K562 (cell line): Measurements from ENCODE around the gene ABRAXAS1. TPM values are rescaled to one million over a fixed set of nuclear protein-coding genes. Genes with fewer than 3 reads are reported as not detected.
"Not testable (repeated sequence)": the region's sequence is repeated elsewhere in the genome, so short reads cannot be mapped to it uniquely, and the experiment has no call there.

Source experiments
- ATAC-seq: fragments of 200-7000 bp; cut with Tn5 transposase; 3 replicates; pipeline ENCODE4 v1.9.1; 2020; ENCODE audit warnings: moderate library complexity
- BruUV-seq: library from RNA; stranded (reverse); fragments of 400-500 nt; replicated peaks from 2 replicates; lab custom pipeline; 2021; lab: Mats Ljungman, UMichigan
- CTCF ChIA-PET: fragments of 300-600 bp; formaldehyde crosslinking; extraction: SDS; loops from one replicate; lab custom pipeline; 2021; ENCODE audit warnings: low intra/inter-chr PET ratio; lab: Yijun Ruan, JAX
- POLR2A ChIA-PET: fragments of 300-600, 350-650 bp; sonication (Branson Sonifier 250); formaldehyde crosslinking; extraction: SDS; loops from one replicate; lab custom pipeline; 2021; ENCODE audit warnings: antibody characterized with exemption, inconsistent platforms; lab: Yijun Ruan, JAX
- DNase-seq, 4 experiments: peaks; one replicate each; pipeline versions ENCODE4 v3.0.0 to v3.0.0-alpha.2; 2011 to 2018; ENCODE audit warnings: low spot score in 3 of 4, mixed read lengths in 3 of 4; ENCODE audit errors: extremely low read depth in 1 of 4
- FAIRE-seq: peaks from 2 replicates; lab custom pipeline; 2011; peaks lifted over from hg19 to GRCh38; lab: Jason Lieb, UNC
- H2AFZ ChIP-seq: 2 replicates; pipeline ENCODE4 v1.6.0; 2011; ENCODE audit warnings: low read depth, low read length, control low read depth, inconsistent platforms
- H3K27ac ChIP-seq: fragments of 200-600 bp; 3 replicates; pipeline ENCODE4 v1.8.0; 2011; ENCODE audit warnings: low read depth, mild to moderate bottlenecking, control low read depth, inconsistent platforms, low read length, moderate library complexity, mixed read lengths; ENCODE audit errors: extremely low read depth
- H3K27me3 ChIP-seq, 2 experiments: fragments of 300-600 bp in 1 of 2; 2 replicates in 1 of 2; 3 replicates in 1 of 2; pipeline versions ENCODE4 v1.6.0 to v1.8.0; 2011; ENCODE audit warnings: inconsistent platforms in 2 of 2, low read length in 2 of 2, mild to moderate bottlenecking in 1 of 2, mixed read lengths in 1 of 2, moderate library complexity in 1 of 2; ENCODE audit not compliant: control insufficient read depth in 2 of 2, insufficient read depth in 2 of 2
- H3K36me3 ChIP-seq: fragments of 300-600 bp; 3 replicates; pipeline ENCODE4 v1.8.0; 2011; ENCODE audit warnings: mild to moderate bottlenecking, low read length, inconsistent platforms; ENCODE audit not compliant: control insufficient read depth, insufficient read depth
- H3K4me1 ChIP-seq, 2 experiments: fragments of 200-600 bp in 1 of 2; replicated peaks in 1 of 2; 2 replicates in 1 of 2; 3 replicates in 1 of 2; pipeline versions ENCODE4 v1.5.1 to v1.8.0; 2011; ENCODE audit warnings: inconsistent platforms in 2 of 2, low read length in 2 of 2, mild to moderate bottlenecking in 1 of 2, mixed read lengths in 1 of 2, moderate library complexity in 1 of 2; ENCODE audit not compliant: control insufficient read depth in 2 of 2, insufficient read depth in 2 of 2
- H3K4me2 ChIP-seq: 2 replicates; pipeline ENCODE4 v1.6.1; 2011; ENCODE audit warnings: low read length, control low read depth, inconsistent platforms, mixed read lengths; ENCODE audit not compliant: insufficient read depth
- H3K4me3 ChIP-seq: fragments of 200-600 bp; sonication (generic), shearing (Covaris generic); 2 replicates; pipeline ENCODE4 v1.5.1; 2016; ENCODE audit warnings: control low read depth, inconsistent platforms
- H3K79me2 ChIP-seq: fragments of 200-600 bp; 3 replicates; pipeline ENCODE4 v1.8.0; 2011; ENCODE audit warnings: low read length, inconsistent platforms; ENCODE audit not compliant: control insufficient read depth, insufficient read depth
- H3K9ac ChIP-seq, 2 experiments: 2 replicates each; pipeline versions ENCODE4 v1.6.0 to v1.6.1; 2011; ENCODE audit warnings: low read depth in 2 of 2, low read length in 2 of 2, control low read depth in 1 of 2, inconsistent platforms in 1 of 2, mild to moderate bottlenecking in 1 of 2, mixed read lengths in 1 of 2; ENCODE audit not compliant: insufficient read depth in 1 of 2
- H3K9me1 ChIP-seq: one replicate; pipeline ENCODE4 v1.6.0; 2011; ENCODE audit warnings: inconsistent platforms, mild to moderate bottlenecking, low read length, moderate library complexity; ENCODE audit not compliant: control insufficient read depth, insufficient read depth
- H3K9me3 ChIP-seq: replicated peaks from 2 replicates; pipeline ENCODE4 v1.5.1; 2011; ENCODE audit warnings: low read depth, low read length, inconsistent platforms; ENCODE audit not compliant: control insufficient read depth, insufficient read depth
- H4K20me1 ChIP-seq: replicated peaks from 2 replicates; pipeline ENCODE4 v1.6.1; 2011; ENCODE audit warnings: low read length, inconsistent platforms, mixed read lengths; ENCODE audit not compliant: control insufficient read depth, insufficient read depth
- EHMT2 ChIP-seq: fragments of 450-650 bp; IDR thresholded peaks from 2 replicates; pipeline ENCODE4 v1.6.1; 2018; ENCODE audit warnings: antibody characterized with exemption
- HLTF ChIP-seq: fragments of 450-650 bp; IDR thresholded peaks from 2 replicates; pipeline ENCODE4 v1.6.1; 2016
- MTA2 ChIP-seq: fragments of 450-650 bp; IDR thresholded peaks from 2 replicates; pipeline ENCODE4 v1.6.1; 2016; ENCODE audit warnings: low read depth
- RBM39 ChIP-seq: fragments of 200-400 bp; formaldehyde crosslinking; optimal IDR thresholded peaks from 2 replicates; pipeline ENCODE3; 2018; ENCODE audit warnings: low read depth, low read length
- THRAP3 ChIP-seq: fragments of 450-650 bp; IDR thresholded peaks from 2 replicates; pipeline ENCODE4 v1.6.1; 2016; ENCODE audit warnings: mild to moderate bottlenecking, inconsistent platforms, borderline replicate concordance
- WGBS: fragments of 100-300 bp; shearing (Covaris generic); methylation state at CpG from one replicate; pipeline ENCODE4 v1.1.6; 2016; ENCODE audit warnings: low coverage, mixed read lengths; ENCODE audit not compliant: insufficient coverage; ENCODE audit errors: missing lambda C conversion rate; 5-methylcytosine and 5-hydroxymethylcytosine counted together
- in situ Hi-C: fragments of 300-500 bp; cut with MboI; formaldehyde crosslinking; loops from 4 replicates; pipeline ENCODE4 v1.15.0; 2018; ENCODE audit warnings: inconsistent platforms, mixed read lengths
- intact Hi-C: fragments of 100-400 bp; cut with micrococcal nuclease; formaldehyde crosslinking; loops from 2 replicates; pipeline ENCODE4 v1.14.2; 2022
- polyA plus RNA-seq, 8 experiments: library from polyadenylated mRNA; depleted of rRNA in 4 of 8; stranded (reverse) in 5 of 8; unstranded in 3 of 8; fragments of >200 nt; fragmentation: Nextera tagmentation in 2 of 8; fragmentation: Illumina TruSeq in 1 of 8; extraction: Ambion mirVana in 2 of 8; extraction: Trizol in 1 of 8; gene quantifications; 2 replicates each; pipeline versions ENCODE4 v1.2.1 to v1.2.3, GENCODE V29; 2011 to 2014; ENCODE audit warnings: inconsistent platforms in 1 of 8, missing spikeins in 1 of 8
- total RNA-seq, 7 experiments: library from RNA; depleted of rRNA in 6 of 7; stranded (reverse); fragments of >200 nt in 6 of 7; fragmentation: Illumina TruSeq in 2 of 7; extraction: Trizol in 2 of 7; gene quantifications; 2 replicates each; pipeline versions ENCODE4 v1.2.1 to v1.2.3, GENCODE V29; 2011 to 2021; ENCODE audit warnings: low replicate concordance in 1 of 7
- TF ChIP-seq, protein P1 (sequence below): IDR thresholded peaks from 2 replicates; pipeline ENCODE4 v1.6.1; 2016; ENCODE audit warnings: missing genetic modification characterization, missing compliant biosample characterization

The ABRAXAS1 gene
- total and polyA plus RNA-seq, 9 of the 15 experiments (the other 6 are each of a cell fraction or from before 2014, with no cell fraction given), result 10.8 to 48.3 (median 22.1) TPM

DNA sequence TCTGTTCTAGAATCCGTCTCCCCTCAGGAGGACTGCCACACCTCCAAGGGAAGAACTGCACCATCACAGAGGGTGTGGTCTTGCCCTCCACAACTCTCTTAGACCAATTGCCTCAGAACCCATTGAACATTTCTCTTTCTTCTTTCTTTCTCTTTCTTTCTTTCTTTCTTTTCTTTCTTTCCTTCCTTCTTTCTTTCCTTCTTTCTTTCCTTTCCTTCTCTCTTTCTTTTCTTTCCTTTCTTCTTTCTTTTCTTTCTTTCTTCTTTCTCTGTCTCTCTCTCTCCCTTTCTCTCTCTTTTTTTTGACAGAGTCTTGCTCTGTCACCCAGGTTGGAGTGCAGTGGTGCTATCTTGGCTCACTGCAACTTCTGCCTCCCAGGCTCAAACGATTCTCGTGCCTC is 16.8 kb upstream of the ABRAXAS1 start:
- H4K20me1 ChIP-seq, DNase-seq, H3K27ac ChIP-seq, H3K9ac ChIP-seq, H3K27me3 ChIP-seq, POLR2A ChIA-PET, H3K79me2 ChIP-seq, FAIRE-seq, H3K4me3 ChIP-seq, CTCF ChIA-PET, H3K4me1 ChIP-seq, H3K9me1 ChIP-seq, H3K9me3 ChIP-seq, H3K4me2 ChIP-seq, H3K36me3 ChIP-seq, BruUV-seq: not testable (repeated sequence)
- intact Hi-C loops (loop anchor here (10.0 kb wide), 2 partner anchors 253 to 1003 kb away; no protein-coding TSS in a partner anchor), in situ Hi-C loops (loop anchor here (25.0 kb wide), 1 partner anchor 1011 kb away; no protein-coding TSS in a partner anchor)
- 6% methylated on average over 3 of the region's 3 CpGs for WGBS
- ATAC-seq, result peak; percentile 76
- H2AFZ ChIP-seq, result 0 out of 2 replicates have a peak overlapping the region, but pooled peaks have one; percentile 22
- peak; percentile 6 for TF ChIP-seq RBM39
- TF ChIP-seq, protein P1, sequence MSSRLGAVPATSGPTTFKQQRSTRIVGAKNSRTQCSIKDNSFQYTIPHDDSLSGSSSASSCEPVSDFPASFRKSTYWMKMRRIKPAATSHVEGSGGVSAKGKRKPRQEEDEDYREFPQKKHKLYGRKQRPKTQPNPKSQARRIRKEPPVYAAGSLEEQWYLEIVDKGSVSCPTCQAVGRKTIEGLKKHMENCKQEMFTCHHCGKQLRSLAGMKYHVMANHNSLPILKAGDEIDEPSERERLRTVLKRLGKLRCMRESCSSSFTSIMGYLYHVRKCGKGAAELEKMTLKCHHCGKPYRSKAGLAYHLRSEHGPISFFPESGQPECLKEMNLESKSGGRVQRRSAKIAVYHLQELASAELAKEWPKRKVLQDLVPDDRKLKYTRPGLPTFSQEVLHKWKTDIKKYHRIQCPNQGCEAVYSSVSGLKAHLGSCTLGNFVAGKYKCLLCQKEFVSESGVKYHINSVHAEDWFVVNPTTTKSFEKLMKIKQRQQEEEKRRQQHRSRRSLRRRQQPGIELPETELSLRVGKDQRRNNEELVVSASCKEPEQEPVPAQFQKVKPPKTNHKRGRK (tag), result peak; percentile 93
- TF ChIP-seq MTA2, result 0 out of 2 replicates have a peak, but pooled peaks have one; percentile 8
- 0 out of 2 replicates have a peak, but pooled peaks have one; percentile 39 for TF ChIP-seq HLTF
- 0 out of 2 replicates have a peak, but pooled peaks have one; percentile 23 for TF ChIP-seq THRAP3
- TF ChIP-seq EHMT2, result peak; percentile 64; the same call in 1 of the 2 replicates
